Stomach smooth muscle (tissue), 2 donors: Measurements from ENCODE around the gene ARL2BP.
A peak's percentile ranks its signal among the peaks of the same experiment; 100 is the strongest.
"Not testable (repeated sequence)": the region's sequence is repeated elsewhere in the genome, so short reads cannot be mapped to it uniquely, and the experiment has no call there.

ENCODE experiments used
- H3K27ac ChIP-seq: one replicate; pipeline ENCODE4 v1.7.0; 2013; ENCODE audit warnings: mild to moderate bottlenecking, low read length, inconsistent platforms
- H3K27me3 ChIP-seq, 2 donors: one replicate each; pipeline ENCODE4 v1.7.0; 2013; ENCODE audit warnings: low read length in 2 of 2; ENCODE audit not compliant: insufficient read depth in 2 of 2, control insufficient read depth in 1 of 2
- H3K36me3 ChIP-seq, 2 donors: one replicate each; pipeline ENCODE4 v1.7.0; 2013; ENCODE audit warnings: low read length in 2 of 2; ENCODE audit not compliant: control insufficient read depth in 2 of 2, insufficient read depth in 2 of 2
- H3K4me1 ChIP-seq: one replicate; pipeline ENCODE4 v1.7.0; 2013; ENCODE audit warnings: low read length; ENCODE audit not compliant: control insufficient read depth, insufficient read depth
- H3K4me3 ChIP-seq, 2 donors: one replicate each; pipeline ENCODE4 v1.7.0; 2013; ENCODE audit warnings: low read length in 2 of 2
- H3K9ac ChIP-seq, 2 donors: one replicate each; pipeline ENCODE4 v1.7.0; 2013; ENCODE audit warnings: low read length in 2 of 2, mild to moderate bottlenecking in 1 of 2
- H3K9me3 ChIP-seq, 2 donors: one replicate each; pipeline ENCODE4 v1.7.0; 2013; ENCODE audit warnings: low read length in 2 of 2; ENCODE audit not compliant: control insufficient read depth in 2 of 2
- donor health status: healthy.
- donor health status: Pancreatic carcinoma.

Gene ARL2BP

GRCh38 chr16:57264381-57264780, 19.3 kb downstream of the ARL2BP start:
- peaks cover 7% of the 10 kb centered on the region for H3K4me1 ChIP-seq
- no peaks in the 10 kb centered on the region for H3K27me3 ChIP-seq
- no peak overlapping the region for H3K9ac ChIP-seq
- no peak overlapping the region for H3K27ac ChIP-seq
- no peaks in the 10 kb centered on the region for H3K9me3 ChIP-seq
- H3K36me3 ChIP-seq: no peaks in the 10 kb centered on the region
- no peak overlapping the region for H3K4me3 ChIP-seq

- Histone ChIP-seq H3K9ac (no peak overlapping the region), H3K36me3 (no peaks in the 10 kb centered on the region), H3K27me3 (no peaks in the 10 kb centered on the region), H3K4me1 (peaks cover 6% of the 10 kb centered on the region), H3K9me3 (no peaks in the 10 kb centered on the region), H3K4me3 (no peak overlapping the region), H3K27ac (no peak overlapping the region)
Measured at GRCh38 chr16:57264950-57265371, 19.9 kb downstream of the ARL2BP start.

GRCh38 chr16:57265850-57266530, 20.9 kb downstream of the ARL2BP start:
- Histone ChIP-seq H3K36me3 (no peaks in the 10 kb centered on the region), H3K4me3 (peak overlapping the region in 1 of 2 donors; percentile 8), H3K4me1 (no peaks in the 10 kb centered on the region), H3K27ac (no peak overlapping the region), H3K27me3 (no peaks in the 10 kb centered on the region), H3K9ac (no peak overlapping the region), H3K9me3 (no peaks in the 10 kb centered on the region)

GRCh38 chr16:57266531-57267260, 21.6 kb downstream of the ARL2BP start:
- no peaks in the 10 kb centered on the region for H3K4me1 ChIP-seq
- H3K36me3 ChIP-seq: no peaks in the 10 kb centered on the region
- H3K27me3 ChIP-seq: no peaks in the 10 kb centered on the region
- no peak overlapping the region for H3K27ac ChIP-seq
- H3K9me3 ChIP-seq: no peaks in the 10 kb centered on the region
- H3K4me3 ChIP-seq: peak overlapping the region in 1 of 2 donors; percentile 8
- no peak overlapping the region for H3K9ac ChIP-seq

GRCh38 chr16:57267343-57267742, 22.3 kb downstream of the ARL2BP start:
- not testable (repeated sequence) for H3K4me1 ChIP-seq, H3K9me3 ChIP-seq, H3K9ac ChIP-seq, H3K27me3 ChIP-seq, H3K27ac ChIP-seq, H3K4me3 ChIP-seq, H3K36me3 ChIP-seq

DNA sequence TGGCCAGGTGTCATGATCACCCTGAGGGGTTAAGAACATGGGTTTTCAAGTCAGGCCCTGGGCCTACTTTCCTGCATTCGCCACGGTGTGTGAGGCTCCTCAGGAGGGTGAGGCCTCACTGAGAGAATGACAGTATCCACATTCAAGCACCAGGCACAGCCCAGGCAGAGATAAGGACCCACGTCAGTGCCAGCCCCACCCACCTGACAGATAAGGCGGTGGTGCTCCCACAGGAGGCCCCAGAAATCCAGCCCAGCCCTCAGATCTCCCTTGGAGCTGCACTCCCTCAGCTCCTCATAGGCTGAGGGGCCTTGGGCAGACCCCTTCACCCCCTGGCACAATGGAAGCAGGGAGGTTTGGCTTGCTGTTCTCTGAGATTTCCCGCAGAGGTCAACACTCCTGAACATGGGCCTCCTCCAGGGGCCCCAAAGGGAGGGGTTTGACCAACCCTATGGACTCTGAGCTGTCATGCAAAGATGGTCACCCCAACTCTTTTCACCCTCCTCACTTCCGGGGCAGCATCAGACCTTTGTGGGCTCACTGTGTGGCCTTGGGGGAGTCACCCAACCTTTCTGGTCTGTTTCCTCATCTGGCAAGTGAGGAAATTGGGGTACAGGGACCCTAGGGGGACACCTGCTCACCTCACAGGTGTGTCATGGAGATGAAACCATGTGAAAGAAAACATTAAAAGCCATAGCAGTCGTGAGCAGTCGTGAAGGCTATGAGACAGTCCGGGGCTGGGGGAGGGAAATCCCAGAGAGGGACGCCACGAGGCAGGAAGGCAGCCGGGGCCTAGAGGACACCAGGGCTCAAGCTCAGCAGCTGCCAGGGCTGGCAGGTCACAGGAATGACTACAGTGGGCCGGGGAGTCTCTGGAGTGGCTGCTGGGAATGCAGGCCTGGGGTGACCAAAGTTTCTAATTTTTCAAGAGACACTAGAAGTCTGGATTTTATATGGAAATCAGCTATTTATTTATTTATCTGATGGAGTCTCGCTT, 24.0 kb downstream of the ARL2BP start:
- H3K36me3 ChIP-seq: no peaks in the 10 kb centered on the region
- H3K9me3 ChIP-seq: no peaks in the 10 kb centered on the region
- no peak overlapping the region for H3K27ac ChIP-seq
- H3K27me3 ChIP-seq: no peaks in the 10 kb centered on the region
- H3K4me3 ChIP-seq: no peak overlapping the region
- H3K9ac ChIP-seq: no peak overlapping the region
- H3K4me1 ChIP-seq: no peaks in the 10 kb centered on the region

GRCh38 chr16:57270221-57271062, 25.4 kb downstream of the ARL2BP start:
- H3K36me3 ChIP-seq: no peaks in the 10 kb centered on the region
- H3K9me3 ChIP-seq: no peaks in the 10 kb centered on the region
- no peaks in the 10 kb centered on the region for H3K4me1 ChIP-seq
- no peaks in the 10 kb centered on the region for H3K27me3 ChIP-seq
- no peak overlapping the region for H3K27ac ChIP-seq
- H3K4me3 ChIP-seq: no peak overlapping the region
- H3K9ac ChIP-seq: no peak overlapping the region

GRCh38 chr16:57271063-57271345, 25.9 kb downstream of the ARL2BP start:
- no peak overlapping the region for H3K9ac ChIP-seq
- no peaks in the 10 kb centered on the region for H3K9me3 ChIP-seq
- no peaks in the 10 kb centered on the region for H3K36me3 ChIP-seq
- no peaks in the 10 kb centered on the region for H3K27me3 ChIP-seq
- H3K4me3 ChIP-seq: no peak overlapping the region
- no peak overlapping the region for H3K27ac ChIP-seq
- no peaks in the 10 kb centered on the region for H3K4me1 ChIP-seq

DNA sequence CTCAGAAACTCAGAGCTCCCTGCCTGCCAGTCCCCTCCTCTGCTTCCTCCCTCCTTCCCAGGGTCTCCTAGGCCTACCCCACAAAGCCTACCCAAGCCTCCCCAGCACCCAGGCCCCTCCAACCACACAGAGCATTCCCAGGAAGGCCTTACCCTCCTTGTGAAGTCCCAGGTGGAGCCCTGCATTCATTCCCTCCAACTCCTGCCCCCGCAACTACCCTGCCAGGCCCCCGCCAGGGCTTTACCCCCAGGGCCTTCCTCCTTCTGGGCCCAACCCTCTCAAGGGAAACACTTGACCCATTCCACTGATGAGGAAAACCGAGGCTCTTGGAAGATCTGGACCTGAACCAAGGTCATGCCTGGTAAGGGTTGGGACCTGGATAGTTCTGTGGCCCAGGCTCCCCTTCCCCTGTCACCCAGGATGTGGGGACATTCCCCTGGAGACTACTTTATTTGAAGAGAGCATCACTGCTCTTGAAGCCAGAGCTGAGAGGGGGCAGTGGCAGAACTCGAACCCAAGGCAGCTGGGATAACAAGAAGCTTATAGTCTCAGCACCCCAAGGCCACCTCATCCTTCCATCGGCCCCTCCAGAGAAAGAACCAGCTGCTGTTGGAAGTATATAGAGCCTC, 26.9 kb downstream of the ARL2BP start:
- Histone ChIP-seq H3K9me3 (no peaks in the 10 kb centered on the region), H3K9ac (no peak overlapping the region), H3K27me3 (no peaks in the 10 kb centered on the region), H3K27ac (no peak overlapping the region), H3K4me3 (no peak overlapping the region), H3K4me1 (no peaks in the 10 kb centered on the region), H3K36me3 (no peaks in the 10 kb centered on the region)

DNA sequence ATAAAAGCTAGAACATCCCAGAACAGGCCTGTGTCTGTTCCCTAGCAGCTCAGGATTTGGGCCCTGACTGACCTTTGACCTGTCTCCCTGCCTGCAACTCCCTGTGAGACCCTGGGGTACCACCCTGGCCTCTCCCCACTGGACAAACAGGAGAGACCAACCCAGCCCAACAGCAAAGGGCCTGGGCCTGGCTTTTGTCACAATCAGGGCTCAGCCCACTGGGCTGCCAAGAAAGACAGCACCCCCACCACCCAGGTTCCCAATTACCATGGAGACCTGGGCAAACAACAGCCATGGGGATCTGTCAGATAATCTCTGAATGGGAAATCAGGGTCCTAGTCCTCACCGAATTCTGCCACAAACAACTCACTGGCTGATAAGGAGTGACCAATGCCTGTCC, 28.3 kb downstream of the ARL2BP start:
- Histone ChIP-seq H3K9ac (no peak overlapping the region), H3K27me3 (no peaks in the 10 kb centered on the region), H3K36me3 (no peaks in the 10 kb centered on the region), H3K9me3 (no peaks in the 10 kb centered on the region), H3K4me3 (no peak overlapping the region), H3K4me1 (no peaks in the 10 kb centered on the region), H3K27ac (no peak overlapping the region)
